LNCAP (cell line): ENCODE data around the gene GNG3.

Experiments
- TF ChIP-seq, protein P1 (sequence below): fragments of 450-650 bp; IDR thresholded peaks from 2 replicates; pipeline ENCODE4 v1.5.1; 2017; ENCODE audit warnings: mild to moderate bottlenecking

Gene GNG3

GRCh38 chr11:62678770-62679696 lies 28.4 kb upstream of the GNG3 start, which contains the start of gene UBXN1:
UBXN1 (minus strand) TSS chr11:62679073; CDS start chr11:62678923, 150 bp downstream.
- TF ChIP-seq, protein P1, sequence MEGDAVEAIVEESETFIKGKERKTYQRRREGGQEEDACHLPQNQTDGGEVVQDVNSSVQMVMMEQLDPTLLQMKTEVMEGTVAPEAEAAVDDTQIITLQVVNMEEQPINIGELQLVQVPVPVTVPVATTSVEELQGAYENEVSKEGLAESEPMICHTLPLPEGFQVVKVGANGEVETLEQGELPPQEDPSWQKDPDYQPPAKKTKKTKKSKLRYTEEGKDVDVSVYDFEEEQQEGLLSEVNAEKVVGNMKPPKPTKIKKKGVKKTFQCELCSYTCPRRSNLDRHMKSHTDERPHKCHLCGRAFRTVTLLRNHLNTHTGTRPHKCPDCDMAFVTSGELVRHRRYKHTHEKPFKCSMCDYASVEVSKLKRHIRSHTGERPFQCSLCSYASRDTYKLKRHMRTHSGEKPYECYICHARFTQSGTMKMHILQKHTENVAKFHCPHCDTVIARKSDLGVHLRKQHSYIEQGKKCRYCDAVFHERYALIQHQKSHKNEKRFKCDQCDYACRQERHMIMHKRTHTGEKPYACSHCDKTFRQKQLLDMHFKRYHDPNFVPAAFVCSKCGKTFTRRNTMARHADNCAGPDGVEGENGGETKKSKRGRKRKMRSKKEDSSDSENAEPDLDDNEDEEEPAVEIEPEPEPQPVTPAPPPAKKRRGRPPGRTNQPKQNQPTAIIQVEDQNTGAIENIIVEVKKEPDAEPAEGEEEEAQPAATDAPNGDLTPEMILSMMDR: no peak

GRCh38 chr11:62680825-62681240 lies 26.6 kb upstream of the GNG3 start:
- TF ChIP-seq, protein P1: peak; percentile 59

DNA sequence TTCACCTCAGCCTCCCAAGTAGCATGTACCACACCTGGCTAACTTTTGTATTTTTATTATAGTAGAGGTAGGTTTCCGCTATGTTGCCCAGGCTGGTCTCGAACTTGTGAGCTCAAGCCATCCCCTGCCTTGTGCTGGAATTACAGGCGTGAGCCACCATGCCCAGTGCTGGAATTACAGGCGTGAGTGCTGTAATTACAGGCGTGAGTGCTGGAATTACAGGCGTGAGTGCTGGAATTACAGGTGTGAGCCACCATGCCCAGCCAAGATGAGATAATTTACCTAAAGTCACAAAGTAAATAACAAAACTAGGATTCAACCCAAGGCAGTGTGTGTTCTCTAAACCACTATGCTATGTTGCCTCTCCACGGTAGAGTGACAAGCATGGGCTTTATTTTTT lies 25.0 kb upstream of the GNG3 start:
- TF ChIP-seq, protein P1: no peak

DNA sequence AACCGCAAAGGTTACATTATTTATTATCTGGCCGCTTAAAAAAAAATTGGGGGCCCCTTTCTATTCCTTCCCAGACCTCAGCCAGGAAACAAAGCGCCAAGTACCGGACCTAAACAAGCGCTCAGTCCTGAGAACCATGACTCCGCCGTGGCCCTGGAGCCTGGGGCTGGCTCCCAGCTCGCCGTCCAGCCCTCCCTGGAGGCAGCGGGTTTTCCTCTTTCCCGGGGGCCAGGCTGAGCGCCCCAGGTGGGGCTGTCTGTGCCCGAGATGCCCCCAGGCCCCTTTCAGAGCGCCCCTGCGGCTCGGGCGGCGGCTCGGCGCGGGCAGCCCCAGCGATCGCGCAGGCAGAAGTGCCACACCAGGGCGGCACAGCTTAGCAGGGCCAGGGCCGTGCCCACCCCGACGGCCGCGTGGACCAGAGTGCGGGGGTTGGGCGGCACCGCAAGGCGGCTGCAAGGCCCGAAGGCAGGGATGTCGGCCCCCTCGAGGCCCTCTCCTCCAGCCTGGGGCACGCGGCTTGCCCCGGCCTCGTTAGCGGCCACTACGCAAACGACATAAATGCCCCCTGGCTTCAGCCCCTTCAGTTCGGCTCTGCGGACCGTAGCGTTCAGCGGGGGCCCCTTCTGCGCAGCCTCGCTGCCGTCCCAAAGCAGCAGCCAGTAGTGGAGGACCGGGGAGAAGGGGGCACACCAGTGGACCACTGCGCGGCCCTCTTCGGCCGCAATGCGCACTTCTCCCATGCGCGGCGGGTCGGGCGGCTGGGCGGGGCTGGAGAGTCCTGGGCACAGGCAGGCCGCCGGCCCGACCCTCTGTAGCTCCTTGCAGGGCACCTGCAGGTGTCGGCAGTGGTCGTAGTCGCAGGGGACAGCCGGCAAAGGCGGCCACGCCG lies 19.7 kb upstream of the GNG3 start:
- TF ChIP-seq, protein P1: no peak

DNA sequence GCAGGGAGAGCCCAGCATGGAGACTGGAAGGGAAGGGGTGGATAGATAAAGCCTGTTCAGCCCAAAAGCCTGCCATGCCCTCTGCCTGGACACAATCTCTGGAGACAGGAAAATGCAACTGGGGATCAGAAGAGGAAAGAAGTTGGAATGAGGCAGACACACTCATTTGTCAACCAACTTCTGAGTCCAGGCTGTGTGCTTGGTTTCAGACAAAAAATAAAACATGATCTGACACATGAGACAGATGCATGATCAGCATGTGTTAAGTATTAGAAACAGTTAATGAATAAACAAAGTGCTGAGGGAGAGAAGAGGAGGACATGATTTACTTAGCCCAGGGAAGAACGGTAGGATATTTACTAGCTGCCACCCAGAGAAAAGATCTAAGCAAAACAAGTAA lies 19.0 kb upstream of the GNG3 start:
- TF ChIP-seq, protein P1: no peak

DNA sequence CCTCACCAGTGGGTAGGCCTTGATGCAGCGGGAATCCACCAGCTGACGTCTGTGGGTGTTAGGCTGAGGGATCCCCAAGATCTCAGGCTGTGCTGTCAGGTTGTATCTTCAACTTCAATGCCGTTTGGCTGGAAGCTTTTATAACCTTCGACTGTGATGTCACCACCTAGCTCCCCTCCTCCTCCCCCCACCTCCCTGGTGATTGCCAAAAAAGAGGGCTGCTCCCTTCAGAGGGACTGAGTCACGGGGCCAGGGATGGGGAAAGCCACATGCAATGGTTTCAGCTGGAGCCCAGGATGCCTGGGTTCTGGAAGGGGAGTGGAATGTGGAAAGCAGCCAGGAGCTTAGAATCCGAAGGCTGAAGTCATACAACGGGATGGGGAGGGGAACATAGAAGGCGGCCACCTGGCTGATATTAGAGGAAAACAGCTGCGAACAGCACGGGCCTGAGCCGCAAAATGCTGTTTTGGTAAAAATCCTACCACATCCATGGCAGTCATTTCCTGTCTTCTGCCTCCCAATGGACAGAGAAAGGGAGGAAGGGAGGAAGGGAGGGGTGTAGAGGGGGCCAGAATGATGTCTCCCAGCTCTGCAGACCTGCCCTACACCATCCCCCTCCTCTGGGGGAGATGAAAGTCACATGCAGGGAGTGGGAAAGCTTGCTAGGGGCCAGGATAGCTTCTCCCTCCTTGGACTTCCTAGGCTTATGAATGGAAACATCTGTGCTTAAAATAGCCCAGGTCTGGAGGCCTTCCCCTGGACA lies 17.9 kb upstream of the GNG3 start, which contains the start of gene LRRN4CL:
Gene LRRN4CL (minus strand): TSS at position 110 of the 763 bp plus-strand sequence. CDS start 1,022 bp downstream, outside the sequence.
- TF ChIP-seq, protein P1: no peak
